ENCODE data around the gene PCDH17. TPM values are rescaled to one million over a fixed set of nuclear protein-coding genes. Genes with fewer than 3 reads are reported as not detected.

PCDH17 gene
- total RNA-seq, 3 donors from 2014 or later, result 1.3 to 5.9 (median 1.4) TPM

DNA sequence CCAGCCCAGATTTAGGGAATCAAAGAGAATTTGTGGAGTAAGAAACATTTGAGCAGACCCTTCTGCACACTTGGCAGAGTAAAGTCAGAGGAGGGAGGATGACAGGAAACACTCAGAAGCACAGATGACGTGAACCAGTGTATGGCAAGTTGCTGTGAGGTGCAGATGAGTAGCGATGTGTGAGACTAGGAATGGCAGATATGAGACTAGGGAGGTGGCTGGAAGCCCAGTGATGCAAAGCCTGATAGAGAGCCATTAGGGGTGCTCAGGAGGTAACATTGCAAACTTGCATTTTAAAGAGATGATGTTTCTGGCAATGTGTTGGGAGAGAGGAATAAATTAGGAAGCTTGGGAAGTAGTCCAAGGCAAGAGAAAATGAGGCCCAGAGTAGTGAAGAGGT, 44.0 kb downstream of the PCDH17 start:
- no peaks in the 10 kb centered on the region for H3K9me3 ChIP-seq
- intact Hi-C loops (cut with DNase I; ENCODE audit: low total_unique reads), result no loop called here
- H3K27me3 ChIP-seq, result no peaks in the 10 kb centered on the region
- H3K4me3 ChIP-seq, result no peak overlapping the region
- no peaks in the 10 kb centered on the region for H3K4me1 ChIP-seq
- no peak overlapping the region for H3K27ac ChIP-seq
- no peak for DNase-seq (ENCODE audit: low spot score in 2 of 2)
- no peaks in the 10 kb centered on the region for H3K36me3 ChIP-seq
- TF ChIP-seq CTCF (IDR thresholded peaks at IDR 0.05) (no peak), POLR2AphosphoS5 (IDR thresholded peaks at IDR 0.05) (no peak), POLR2A (IDR thresholded peaks at IDR 0.05) (no peak)

DNA sequence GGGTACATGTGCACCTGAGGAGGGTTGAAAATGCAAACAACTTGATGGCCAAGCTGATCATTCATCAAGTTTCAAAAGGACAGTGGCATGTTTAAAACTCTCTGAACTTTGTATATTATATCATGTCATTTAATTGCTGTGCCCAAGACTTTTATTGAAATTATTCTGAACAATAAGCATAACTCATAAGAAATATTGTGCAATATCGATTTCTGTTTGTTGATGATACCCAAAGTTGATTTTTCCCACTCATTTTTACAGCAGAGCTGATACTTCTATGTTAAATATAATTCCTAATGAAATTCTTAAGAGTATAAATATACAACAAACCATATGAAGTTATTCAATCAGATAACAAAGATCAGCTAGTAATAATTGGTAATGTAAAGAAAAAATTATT, 49.1 kb downstream of the PCDH17 start:
- Histone ChIP-seq H3K27ac (no peak overlapping the region), H3K4me3 (no peak overlapping the region), H3K9me3 (no peaks in the 10 kb centered on the region), H3K4me1 (no peaks in the 10 kb centered on the region), H3K27me3 (no peaks in the 10 kb centered on the region), H3K36me3 (no peaks in the 10 kb centered on the region)
- TF ChIP-seq CTCF (IDR thresholded peaks at IDR 0.05) (no peak), POLR2A (IDR thresholded peaks at IDR 0.05) (no peak), POLR2AphosphoS5 (IDR thresholded peaks at IDR 0.05) (no peak)
- intact Hi-C loops (cut with DNase I; ENCODE audit: low total_unique reads), result no loop called here
- DNase-seq (ENCODE audit: low spot score in 2 of 2), result no peak

DNA sequence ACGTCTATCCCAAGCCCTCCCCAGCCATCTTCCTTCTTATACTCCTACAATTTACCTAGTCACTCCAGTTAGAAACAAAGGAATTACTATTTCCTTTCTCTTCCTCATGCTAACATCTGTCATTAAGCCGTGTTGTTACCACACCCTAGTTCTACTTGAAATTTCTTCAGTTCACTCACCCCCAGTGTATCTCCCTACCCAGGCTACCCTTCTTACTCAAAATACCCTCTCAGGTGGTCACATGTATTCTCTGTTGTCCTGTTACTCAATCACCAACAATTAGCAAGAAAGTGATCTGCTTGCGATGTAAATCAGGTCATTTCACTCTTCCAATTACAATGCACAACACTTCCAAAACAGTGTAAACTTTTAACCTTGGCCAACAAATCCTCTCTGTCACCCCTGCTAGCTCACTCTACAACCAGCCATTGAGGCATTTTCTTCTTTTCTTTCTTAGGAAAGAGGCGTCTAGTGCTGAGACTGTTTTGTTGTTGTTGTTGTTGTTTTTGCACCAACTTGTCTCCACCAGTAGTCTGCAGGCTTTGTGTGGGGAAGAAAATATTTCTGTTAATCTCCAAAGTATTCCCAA, 50.7 kb downstream of the PCDH17 start:
- no peaks in the 10 kb centered on the region for H3K4me1 ChIP-seq
- no peaks in the 10 kb centered on the region for H3K36me3 ChIP-seq
- DNase-seq (ENCODE audit: low spot score in 2 of 2), result no peak
- no peak for TF ChIP-seq POLR2A (IDR thresholded peaks at IDR 0.05)
- no peak for TF ChIP-seq POLR2AphosphoS5 (IDR thresholded peaks at IDR 0.05)
- no peak for TF ChIP-seq CTCF (IDR thresholded peaks at IDR 0.05)
- no peak overlapping the region for H3K4me3 ChIP-seq
- intact Hi-C loops (cut with DNase I; ENCODE audit: low total_unique reads), result no loop called here
- no peaks in the 10 kb centered on the region for H3K27me3 ChIP-seq
- H3K9me3 ChIP-seq, result no peaks in the 10 kb centered on the region
- H3K27ac ChIP-seq, result no peak overlapping the region

- Histone ChIP-seq H3K27me3 (no peaks in the 10 kb centered on the region), H3K4me3 (no peak overlapping the region), H3K27ac (no peak overlapping the region), H3K9me3 (no peaks in the 10 kb centered on the region), H3K36me3 (no peaks in the 10 kb centered on the region), H3K4me1 (no peaks in the 10 kb centered on the region)
- DNase-seq (ENCODE audit: low spot score in 2 of 2), result no peak
- no peak for TF ChIP-seq POLR2AphosphoS5 (IDR thresholded peaks at IDR 0.05)
- TF ChIP-seq CTCF (IDR thresholded peaks at IDR 0.05), result no peak
- TF ChIP-seq POLR2A (IDR thresholded peaks at IDR 0.05), result no peak
- intact Hi-C loops (cut with DNase I; ENCODE audit: low total_unique reads), result no loop called here
These were observed 67.3 kb downstream of the PCDH17 start for GRCh38 chr13:57698851-57699250.

GRCh38 chr13:57704031-57704430, 72.5 kb downstream of the PCDH17 start:
- TF ChIP-seq POLR2A (IDR thresholded peaks at IDR 0.05) (no peak), CTCF (IDR thresholded peaks at IDR 0.05) (no peak), POLR2AphosphoS5 (IDR thresholded peaks at IDR 0.05) (no peak)
- intact Hi-C loops (cut with DNase I; ENCODE audit: low total_unique reads), result no loop called here

More at GRCh38 chr13:57704031-57704430, 72.5 kb downstream of the PCDH17 start:
- DNase-seq (ENCODE audit: low spot score in 2 of 2), result no peak
- no peaks in the 10 kb centered on the region for H3K9me3 ChIP-seq
- H3K36me3 ChIP-seq, result no peaks in the 10 kb centered on the region
- no peak overlapping the region for H3K27ac ChIP-seq
- no peaks in the 10 kb centered on the region for H3K27me3 ChIP-seq
- no peaks in the 10 kb centered on the region for H3K4me1 ChIP-seq
- no peak overlapping the region for H3K4me3 ChIP-seq
